MM.1S (cell line): ENCODE data around the gene ZGPAT.
A peak's percentile ranks its signal among the peaks of the same experiment; 100 is the strongest.

Source experiments
- DNase-seq: peaks from one replicate; pipeline ENCODE4 v3.0.0-alpha.2; 2015
- H2AFZ ChIP-seq: fragments of 300-600 bp; sonication (generic); 2 replicates; pipeline ENCODE4 v1.6.0; 2016; ENCODE audit warnings: antibody characterized with exemption, low read length
- H3F3A ChIP-seq: fragments of 300-600 bp; sonication (generic); 2 replicates; pipeline ENCODE4 v1.6.1; 2016; ENCODE audit warnings: mild to moderate bottlenecking, antibody characterized with exemption, low read length, moderate library complexity, mixed read lengths; ENCODE audit not compliant: insufficient read depth
- H3K27ac ChIP-seq: fragments of 300-600 bp; sonication (generic); 2 replicates; pipeline ENCODE4 v1.5.1; 2016; ENCODE audit warnings: mild to moderate bottlenecking, low read length
- H3K27me3 ChIP-seq: fragments of 300-600 bp; sonication (generic); replicated peaks from 2 replicates; pipeline ENCODE4 v1.6.0; 2016; ENCODE audit warnings: low read length; ENCODE audit not compliant: insufficient read depth
- H3K36me3 ChIP-seq: fragments of 300-600 bp; sonication (generic); replicated peaks from 2 replicates; pipeline ENCODE4 v1.6.1; 2016; ENCODE audit warnings: mild to moderate bottlenecking, low read length, mixed read lengths; ENCODE audit not compliant: insufficient read depth
- H3K4me1 ChIP-seq: fragments of 300-600 bp; sonication (generic); 2 replicates; pipeline ENCODE4 v1.6.1; 2016; ENCODE audit warnings: low read length, mixed read lengths
- H3K4me2 ChIP-seq: fragments of 300-600 bp; sonication (generic); 2 replicates; pipeline ENCODE4 v1.6.0; 2016; ENCODE audit warnings: low read depth, low read length
- H3K4me3 ChIP-seq: fragments of 300-600 bp; sonication (generic); 2 replicates; pipeline ENCODE4 v1.5.1; 2016; ENCODE audit warnings: low read length, mixed read lengths
- H3K79me2 ChIP-seq: fragments of 300-600 bp; sonication (generic); 2 replicates; pipeline ENCODE4 v1.6.1; 2016; ENCODE audit warnings: mixed run types, low read length, mixed read lengths
- H3K9ac ChIP-seq: fragments of 300-600 bp; sonication (generic); 2 replicates; pipeline ENCODE4 v1.6.1; 2016; ENCODE audit warnings: low read length, mixed read lengths
- H3K9me2 ChIP-seq: fragments of 300-600 bp; sonication (generic); replicated peaks from 2 replicates; pipeline ENCODE4 v1.6.1; 2016; ENCODE audit warnings: mild to moderate bottlenecking, low read length, mixed read lengths; ENCODE audit not compliant: insufficient read depth
- H3K9me3 ChIP-seq: fragments of 300-600 bp; sonication (generic); replicated peaks from 2 replicates; pipeline ENCODE4 v1.6.1; 2016; ENCODE audit warnings: mild to moderate bottlenecking, low read length, mixed read lengths; ENCODE audit not compliant: insufficient read depth
- H4K20me1 ChIP-seq: fragments of 300-600 bp; sonication (generic); 2 replicates; pipeline ENCODE4 v1.6.1; 2016; ENCODE audit warnings: mild to moderate bottlenecking, low read length, moderate library complexity, mixed read lengths; ENCODE audit not compliant: insufficient read depth
- CTCF ChIP-seq: fragments of 300-600 bp; sonication (generic); IDR thresholded peaks from 2 replicates; pipeline ENCODE4 v1.5.1; 2016; ENCODE audit warnings: antibody characterized with exemption, low read length, mixed read lengths
- EZH2 ChIP-seq: fragments of 300-600 bp; sonication (generic); optimal IDR thresholded peaks from 2 replicates; pipeline ENCODE3; 2017; ENCODE audit warnings: low read depth, mild to moderate bottlenecking, antibody characterized with exemption, low read length, mixed read lengths
- EZH2phosphoT487 ChIP-seq: fragments of 300-600 bp; sonication (generic); IDR thresholded peaks from 2 replicates; pipeline ENCODE4 v1.6.1; 2018; ENCODE audit warnings: antibody characterized with exemption, low read length

ZGPAT gene

GRCh38 chr20:63733579-63734081, 25.8 kb downstream of the ZGPAT start:
- no peak overlapping the region for H3K4me2 ChIP-seq
- H2AFZ ChIP-seq, result no peak overlapping the region
- DNase-seq, result no peak
- H3K27ac ChIP-seq, result no peak overlapping the region
- peaks cover 50% of the 10 kb centered on the region for H3K4me1 ChIP-seq
- peaks cover 49% of the 10 kb centered on the region for H3F3A ChIP-seq
- no peak overlapping the region for H3K4me3 ChIP-seq
- H3K79me2 ChIP-seq, result peaks cover 66% of the 10 kb centered on the region
- H3K9me2 ChIP-seq, result no peaks in the 10 kb centered on the region
- no peaks in the 10 kb centered on the region for H3K36me3 ChIP-seq
- H4K20me1 ChIP-seq, result no peaks in the 10 kb centered on the region
- H3K27me3 ChIP-seq, result no peaks in the 10 kb centered on the region
- H3K9me3 ChIP-seq, result no peaks in the 10 kb centered on the region
- TF ChIP-seq EZH2 (no peak), EZH2phosphoT487 (no peak), CTCF (no peak)
- H3K9ac ChIP-seq, result no peak overlapping the region

GRCh38 chr20:63734111-63734945, 26.5 kb downstream of the ZGPAT start:
- no peak overlapping the region for H3K27ac ChIP-seq
- no peak overlapping the region for H3K4me2 ChIP-seq
- peaks cover 72% of the 10 kb centered on the region for H3K79me2 ChIP-seq
- H3K36me3 ChIP-seq, result no peaks in the 10 kb centered on the region
- H3K9me2 ChIP-seq, result no peaks in the 10 kb centered on the region
- TF ChIP-seq EZH2phosphoT487 (no peak), CTCF (no peak), EZH2 (no peak)
- H3K9ac ChIP-seq, result no peak overlapping the region
- H3K4me1 ChIP-seq, result peaks cover 43% of the 10 kb centered on the region
- peaks cover 44% of the 10 kb centered on the region for H3F3A ChIP-seq
- H3K27me3 ChIP-seq, result no peaks in the 10 kb centered on the region
- H3K9me3 ChIP-seq, result no peaks in the 10 kb centered on the region
- H3K4me3 ChIP-seq, result no peak overlapping the region
- H4K20me1 ChIP-seq, result no peaks in the 10 kb centered on the region
- no peak overlapping the region for H2AFZ ChIP-seq
- DNase-seq, result no peak

- H3K4me3 ChIP-seq, result no peak overlapping the region; the same call in 1 of the 2 replicates
- H3K27ac ChIP-seq, result peak overlapping the region; percentile 93; the same call in 1 of the 2 replicates
- peaks cover 35% of the 10 kb centered on the region for H3F3A ChIP-seq
- no peaks in the 10 kb centered on the region for H3K9me2 ChIP-seq
- TF ChIP-seq CTCF (no peak), EZH2phosphoT487 (no peak), EZH2 (no peak)
- DNase-seq, result no peak
- peaks cover 35% of the 10 kb centered on the region for H3K4me1 ChIP-seq
- H3K4me2 ChIP-seq, result peak overlapping the region; percentile 94; the same call in 1 of the 2 replicates
- H3K9ac ChIP-seq, result peak overlapping the region; percentile 88; the same call in 1 of the 2 replicates
- no peaks in the 10 kb centered on the region for H3K9me3 ChIP-seq
- no peaks in the 10 kb centered on the region for H3K27me3 ChIP-seq
- peaks cover 72% of the 10 kb centered on the region for H3K79me2 ChIP-seq
- H3K36me3 ChIP-seq, result no peaks in the 10 kb centered on the region
- no peak overlapping the region for H2AFZ ChIP-seq
- H4K20me1 ChIP-seq, result no peaks in the 10 kb centered on the region
These were observed 27.4 kb downstream of the ZGPAT start for GRCh38 chr20:63734946-63735858.
